ENCODE data around the gene KCNT1. TPM values are rescaled to one million over a fixed set of nuclear protein-coding genes. Genes with fewer than 3 reads are reported as not detected.

KCNT1 gene
- total and polyA plus RNA-seq, 2 donors (not counting 3 experiments of a cell fraction or from before 2014, with no cell fraction given), result not detected

DNA sequence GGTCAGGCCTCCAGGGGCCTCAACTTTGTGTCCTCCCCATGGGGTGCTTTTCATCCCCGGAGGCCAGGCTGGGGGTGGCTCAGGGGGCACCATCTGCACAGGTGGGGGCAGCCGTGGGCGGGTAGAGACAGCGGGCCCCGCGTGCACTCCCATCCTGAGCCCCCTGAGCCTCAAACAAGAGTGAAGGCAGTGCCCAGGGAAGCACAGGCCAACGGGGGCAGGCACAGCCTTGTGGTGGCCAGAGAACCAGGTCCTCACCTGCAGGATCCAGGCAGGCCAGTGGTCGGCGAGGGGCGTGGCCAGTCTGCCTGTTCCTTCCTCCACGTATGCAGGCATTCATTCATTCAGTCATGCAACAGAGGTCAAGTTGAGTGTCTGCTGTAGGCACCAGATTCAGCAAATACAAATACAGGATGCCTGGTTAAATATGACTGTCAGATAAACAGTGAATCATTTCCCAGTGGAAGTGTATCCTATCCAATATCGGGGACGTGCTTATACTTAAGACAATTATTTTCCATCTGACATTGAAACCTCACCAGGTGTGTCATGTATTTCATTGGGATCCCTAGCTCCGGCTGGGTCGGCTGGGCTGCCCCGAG lies 22.3 kb downstream of the KCNT1 start:
- H3K79me2 ChIP-seq (ENCODE audit: control insufficient read depth, insufficient read depth, low read length), result no peaks in the 10 kb centered on the region
- TF ChIP-seq MYC (IDR thresholded peaks at IDR 0.05; ENCODE audit: low read depth, low read length), result no peak
- peak; percentile 63 for TF ChIP-seq POLR2A (IDR thresholded peaks at IDR 0.05; ENCODE audit: low read depth, low read length)
- TF ChIP-seq JUN (IDR thresholded peaks at IDR 0.05; ENCODE audit: borderline replicate concordance, insufficient read depth, insufficient read length, low read depth), result peak; percentile 77
- TF ChIP-seq GATA2 (IDR thresholded peaks at IDR 0.05; ENCODE audit: insufficient read depth, insufficient read length, low read depth, low read length), result peak; percentile 93
- peak; percentile 87 for TF ChIP-seq FOS (IDR thresholded peaks at IDR 0.05; ENCODE audit: borderline replicate concordance, insufficient read depth, low read length)
- no peak for TF ChIP-seq CTCF (IDR thresholded peaks at IDR 0.05; ENCODE audit: extremely low read depth in 1 of 2, insufficient read depth in 1 of 2, low read depth in 1 of 2, low read length in 2 of 2)
- no peak for TF ChIP-seq EZH2 (IDR thresholded peaks at IDR 0.05; ENCODE audit: borderline replicate concordance, low read depth, low read length, severe bottlenecking)
- peak; percentile 83 for TF ChIP-seq POLR2AphosphoS5 (IDR thresholded peaks at IDR 0.05; ENCODE audit: insufficient read depth, low read depth, low read length)
- TF ChIP-seq, protein P1, sequence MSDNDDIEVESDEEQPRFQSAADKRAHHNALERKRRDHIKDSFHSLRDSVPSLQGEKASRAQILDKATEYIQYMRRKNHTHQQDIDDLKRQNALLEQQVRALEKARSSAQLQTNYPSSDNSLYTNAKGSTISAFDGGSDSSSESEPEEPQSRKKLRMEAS (IDR thresholded peaks at IDR 0.05; ENCODE audit: insufficient read depth, insufficient read length), result no peak
- no peaks in the 10 kb centered on the region for H3K9me3 ChIP-seq (replicated peaks; ENCODE audit: control insufficient read depth, insufficient read depth, low read length)
- FAIRE-seq, result peak; percentile 96
- no peak overlapping the region for H2AFZ ChIP-seq (ENCODE audit: low read depth, low read length)
- H3K36me3 ChIP-seq (ENCODE audit: control insufficient read depth in 2 of 2, extremely low read depth in 1 of 2, insufficient read depth in 2 of 2, low read length in 2 of 2), result no peaks in the 10 kb centered on the region
- H3K27ac ChIP-seq (ENCODE audit: insufficient read depth, low read depth, low read length), result peak overlapping the region; percentile 57
- no peaks in the 10 kb centered on the region for H3K9me1 ChIP-seq (replicated peaks; ENCODE audit: control insufficient read depth, extremely low read depth, insufficient read depth, low read length)
- peaks cover 14% of the 10 kb centered on the region for H3K4me1 ChIP-seq (ENCODE audit: control insufficient read depth, extremely low read depth, insufficient read depth, low read length)
- H3K4me2 ChIP-seq (ENCODE audit: insufficient read depth, low read length), result peak overlapping the region; percentile 23
- no peak overlapping the region for H3K9ac ChIP-seq (replicated peaks; ENCODE audit: extremely low read depth, insufficient read depth, low read length)
- dilution Hi-C loops (cut with MboI; ENCODE audit: extremely low pct_ligation_motif_present, low sequenced_read_pairs), result no loop called here
- ChIA-PET POLR2A (no interaction called here), CTCF (interaction anchor here (1.0 kb wide), 1 partner anchor 24 kb away, joined by 4 read pairs; no protein-coding TSS in a partner anchor)
- no TSS peak for BruUV-seq (replicated peaks)
- intact Hi-C loops (cut with micrococcal nuclease), result loop anchor here (1.0 to 5.0 kb wide), 2 partner anchors 120 to 238 kb away; partner anchors contain the start of gene UBAC1
- H4K20me1 ChIP-seq (replicated peaks; ENCODE audit: control insufficient read depth, extremely low read depth, insufficient read depth, low read length), result no peaks in the 10 kb centered on the region
- no peak overlapping the region for H3K4me3 ChIP-seq (replicated peaks in 1 of 3; ENCODE audit: insufficient read depth in 1 of 3, low read depth in 1 of 3, low read length in 3 of 3)
- DNase-seq (ENCODE audit: low read depth, low spot score), result peak; percentile 86
- no peaks in the 10 kb centered on the region for H3K27me3 ChIP-seq (ENCODE audit: control insufficient read depth in 2 of 2, insufficient read depth in 2 of 2, low read length in 2 of 2)
